DOHH2 (cell line): Measurements from ENCODE around the gene TNFRSF19.

Source experiments
- H3F3A ChIP-seq: fragments of 200-600 bp; sonication (generic), shearing (Covaris generic); 2 replicates; pipeline ENCODE4 v1.6.0; 2016; ENCODE audit warnings: antibody characterized with exemption, mild to moderate bottlenecking; ENCODE audit not compliant: control insufficient read depth, insufficient read depth
- H3K27ac ChIP-seq: fragments of 200-600 bp; sonication (generic); 2 replicates; pipeline ENCODE4 v1.5.1; 2014; ENCODE audit warnings: low read depth, mild to moderate bottlenecking, low read length, moderate library complexity
- H3K27me3 ChIP-seq: fragments of 200-600 bp; sonication (generic); 2 replicates; pipeline ENCODE4 v1.6.1; 2014; ENCODE audit warnings: mild to moderate bottlenecking, low read length, mixed read lengths; ENCODE audit not compliant: control insufficient read depth
- H3K36me3 ChIP-seq: fragments of 200-600 bp; sonication (generic); 2 replicates; pipeline ENCODE4 v1.6.1; 2014; ENCODE audit warnings: mild to moderate bottlenecking, low read length, moderate library complexity, mixed read lengths; ENCODE audit not compliant: control insufficient read depth
- H3K4me1 ChIP-seq: fragments of 200-600 bp; sonication (generic); 2 replicates; pipeline ENCODE4 v1.6.1; 2014; ENCODE audit warnings: mild to moderate bottlenecking, low read length, mixed read lengths; ENCODE audit not compliant: control insufficient read depth
- H3K4me2 ChIP-seq: fragments of 200-600 bp; sonication (generic); 2 replicates; pipeline ENCODE4 v1.6.0; 2014; ENCODE audit warnings: mild to moderate bottlenecking, low read length, moderate library complexity
- H3K4me3 ChIP-seq: fragments of 200-600 bp; sonication (generic); 2 replicates; pipeline ENCODE4 v1.5.1; 2014; ENCODE audit warnings: mild to moderate bottlenecking, low read length, mixed read lengths
- H3K79me2 ChIP-seq: fragments of 200-600 bp; sonication (generic); 2 replicates; pipeline ENCODE4 v1.6.1; 2014; ENCODE audit warnings: mild to moderate bottlenecking, low read length, mixed read lengths; ENCODE audit not compliant: control insufficient read depth
- H3K9me2 ChIP-seq: fragments of 200-600 bp; sonication (generic); replicated peaks from 2 replicates; pipeline ENCODE4 v1.6.1; 2014; ENCODE audit warnings: mild to moderate bottlenecking, low read length, mixed read lengths; ENCODE audit not compliant: control insufficient read depth
- H3K9me3 ChIP-seq: fragments of 200-600 bp; sonication (generic); 2 replicates; pipeline ENCODE4 v1.6.1; 2014; ENCODE audit warnings: antibody characterized with exemption, low read length, mixed read lengths; ENCODE audit not compliant: control insufficient read depth, insufficient read depth
- H4K20me1 ChIP-seq: fragments of 200-600 bp; sonication (generic); 2 replicates; pipeline ENCODE4 v1.6.0; 2014; ENCODE audit warnings: low read depth, mild to moderate bottlenecking, antibody characterized with exemption, low read length, moderate library complexity; ENCODE audit not compliant: control insufficient read depth, insufficient read depth
- EZH2phosphoT487 ChIP-seq: fragments of 200-600 bp; sonication (generic); IDR thresholded peaks from 2 replicates; pipeline ENCODE4 v1.6.1; 2017; ENCODE audit warnings: borderline replicate concordance, mild to moderate bottlenecking, antibody characterized with exemption, low read length, moderate library complexity, mixed read lengths
- TF ChIP-seq, protein P1 (sequence below): fragments of 200-600 bp; sonication (generic); IDR thresholded peaks from one replicate; pipeline ENCODE4 v1.5.1; 2014; ENCODE audit warnings: antibody characterized with exemption, mild to moderate bottlenecking, low read depth, low read length; ENCODE audit not compliant: poor library complexity, severe bottlenecking

TNFRSF19 gene

GRCh38 chr13:23615395-23616081 is 45.3 kb downstream of the TNFRSF19 start:
- no peak overlapping the region for H3K4me2 ChIP-seq
- H3K79me2 ChIP-seq, result no peaks in the 10 kb centered on the region
- no peaks in the 10 kb centered on the region for H3K9me2 ChIP-seq
- H3K27me3 ChIP-seq, result peaks cover 2% of the 10 kb centered on the region; the same call in 1 of the 2 replicates
- TF ChIP-seq EZH2phosphoT487, result no peak
- TF ChIP-seq, protein P1, sequence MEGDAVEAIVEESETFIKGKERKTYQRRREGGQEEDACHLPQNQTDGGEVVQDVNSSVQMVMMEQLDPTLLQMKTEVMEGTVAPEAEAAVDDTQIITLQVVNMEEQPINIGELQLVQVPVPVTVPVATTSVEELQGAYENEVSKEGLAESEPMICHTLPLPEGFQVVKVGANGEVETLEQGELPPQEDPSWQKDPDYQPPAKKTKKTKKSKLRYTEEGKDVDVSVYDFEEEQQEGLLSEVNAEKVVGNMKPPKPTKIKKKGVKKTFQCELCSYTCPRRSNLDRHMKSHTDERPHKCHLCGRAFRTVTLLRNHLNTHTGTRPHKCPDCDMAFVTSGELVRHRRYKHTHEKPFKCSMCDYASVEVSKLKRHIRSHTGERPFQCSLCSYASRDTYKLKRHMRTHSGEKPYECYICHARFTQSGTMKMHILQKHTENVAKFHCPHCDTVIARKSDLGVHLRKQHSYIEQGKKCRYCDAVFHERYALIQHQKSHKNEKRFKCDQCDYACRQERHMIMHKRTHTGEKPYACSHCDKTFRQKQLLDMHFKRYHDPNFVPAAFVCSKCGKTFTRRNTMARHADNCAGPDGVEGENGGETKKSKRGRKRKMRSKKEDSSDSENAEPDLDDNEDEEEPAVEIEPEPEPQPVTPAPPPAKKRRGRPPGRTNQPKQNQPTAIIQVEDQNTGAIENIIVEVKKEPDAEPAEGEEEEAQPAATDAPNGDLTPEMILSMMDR, result no peak
- no peaks in the 10 kb centered on the region for H3F3A ChIP-seq
- no peaks in the 10 kb centered on the region for H3K36me3 ChIP-seq
- no peak overlapping the region for H3K27ac ChIP-seq
- H3K4me1 ChIP-seq, result no peaks in the 10 kb centered on the region
- no peaks in the 10 kb centered on the region for H3K9me3 ChIP-seq
- no peak overlapping the region for H3K4me3 ChIP-seq
- no peaks in the 10 kb centered on the region for H4K20me1 ChIP-seq

DNA sequence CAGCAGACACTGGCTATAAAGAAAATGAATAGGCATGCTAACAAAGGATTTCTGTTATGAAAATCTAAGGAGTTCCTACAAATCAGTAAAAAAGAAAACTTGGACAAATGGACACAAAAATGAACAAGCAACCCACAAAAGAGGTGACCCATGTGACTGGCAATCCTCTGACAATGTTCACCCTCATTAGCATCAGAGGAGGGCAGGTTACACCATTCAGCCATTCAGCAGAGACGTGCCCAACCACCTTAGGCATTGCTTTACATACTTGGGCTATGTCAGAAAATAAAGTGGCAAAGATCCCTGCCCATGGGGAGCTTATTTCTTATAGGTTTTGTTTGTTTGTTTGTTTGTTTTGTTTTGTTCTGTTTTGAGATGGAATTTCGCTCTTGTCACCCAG is 46.0 kb downstream of the TNFRSF19 start:
- no peaks in the 10 kb centered on the region for H3K36me3 ChIP-seq
- no peaks in the 10 kb centered on the region for H3K79me2 ChIP-seq
- no peak overlapping the region for H3K4me2 ChIP-seq
- TF ChIP-seq, protein P1, result no peak
- TF ChIP-seq EZH2phosphoT487, result no peak
- no peaks in the 10 kb centered on the region for H4K20me1 ChIP-seq
- peaks cover 2% of the 10 kb centered on the region; the same call in 1 of the 2 replicates for H3K27me3 ChIP-seq
- no peaks in the 10 kb centered on the region for H3K4me1 ChIP-seq
- no peaks in the 10 kb centered on the region for H3K9me3 ChIP-seq
- no peaks in the 10 kb centered on the region for H3F3A ChIP-seq
- no peak overlapping the region for H3K4me3 ChIP-seq
- no peaks in the 10 kb centered on the region for H3K9me2 ChIP-seq
- no peak overlapping the region for H3K27ac ChIP-seq

DNA sequence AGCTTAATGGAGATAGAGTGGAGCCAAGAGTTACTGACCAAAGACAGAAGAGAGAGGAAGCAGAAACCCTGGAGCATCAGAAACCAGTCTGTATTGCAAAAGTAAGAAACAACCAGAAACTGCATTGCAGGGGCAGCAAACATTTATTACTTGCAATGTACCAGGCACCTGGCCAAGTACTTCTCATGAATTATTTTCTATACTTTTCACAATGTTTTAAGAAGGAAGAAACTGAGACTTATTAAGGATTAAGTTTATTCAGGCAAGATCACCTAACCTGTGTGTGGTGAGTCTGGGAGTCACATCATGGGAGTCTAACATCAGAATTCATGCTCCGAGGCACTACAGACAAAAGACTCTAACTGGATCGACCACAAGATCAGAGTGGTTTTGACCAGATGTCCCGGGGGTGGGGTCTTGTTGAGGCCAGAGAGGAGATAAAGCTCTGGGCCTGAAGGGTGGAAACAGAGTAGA is 47.4 kb downstream of the TNFRSF19 start:
- no peaks in the 10 kb centered on the region for H3K36me3 ChIP-seq
- no peaks in the 10 kb centered on the region for H3K4me1 ChIP-seq
- TF ChIP-seq EZH2phosphoT487, result no peak
- TF ChIP-seq, protein P1, result no peak
- peaks cover 2% of the 10 kb centered on the region; the same call in 1 of the 2 replicates for H3K27me3 ChIP-seq
- H3K4me3 ChIP-seq, result no peak overlapping the region
- no peaks in the 10 kb centered on the region for H3K9me2 ChIP-seq
- H3K9me3 ChIP-seq, result no peaks in the 10 kb centered on the region
- no peak overlapping the region for H3K4me2 ChIP-seq
- H3K79me2 ChIP-seq, result no peaks in the 10 kb centered on the region
- H3K27ac ChIP-seq, result no peak overlapping the region
- H3F3A ChIP-seq, result no peaks in the 10 kb centered on the region
- no peaks in the 10 kb centered on the region for H4K20me1 ChIP-seq
